Esophagus squamous epithelium (tissue), 5 donors: Measurements from ENCODE around the gene AGMO. TPM values are rescaled to one million over a fixed set of nuclear protein-coding genes. Genes with fewer than 3 reads are reported as not detected.
"Not testable (repeated sequence)": the region's sequence is repeated elsewhere in the genome, so short reads cannot be mapped to it uniquely, and the experiment has no call there.

Experiments
- DNase-seq: peaks from one replicate; lab custom pipeline; 2025; lab: John Stamatoyannopoulos, UW
- H3K27ac ChIP-seq, 4 donors: fragments of 200-600 bp; sonication (generic); one replicate each; pipeline ENCODE4 v1.5.1; 2016 to 2019; ENCODE audit warnings: mild to moderate bottlenecking in 1 of 4
- H3K27me3 ChIP-seq, 4 donors: fragments of 200-600 bp; sonication (generic); 1 replicate in 3 of 4; 2 replicates in 1 of 4; pipeline versions ENCODE4 v1.5.1 to v1.6.0; 2017 to 2021; ENCODE audit warnings: antibody characterized with exemption in 1 of 4
- H3K36me3 ChIP-seq, 3 donors: fragments of 200-600 bp; sonication (generic); one replicate each; pipeline ENCODE4 v1.5.1; 2016 to 2019
- H3K4me1 ChIP-seq, 3 donors: fragments of 200-600 bp; sonication (generic); one replicate each; pipeline ENCODE4 v1.5.1; 2017 to 2019
- H3K4me3 ChIP-seq, 4 donors: fragments of 200-600 bp; sonication (generic); 1 replicate in 3 of 4; 2 replicates in 1 of 4; pipeline ENCODE4 v1.5.1; 2016 to 2019; ENCODE audit warnings: mild to moderate bottlenecking in 2 of 4, moderate library complexity in 1 of 4
- H3K9me3 ChIP-seq, 3 donors: fragments of 200-600 bp; sonication (generic); one replicate each; pipeline ENCODE4 v1.5.1; 2016 to 2019
- CTCF ChIP-seq, 6 experiments: fragments of 450-650 bp in 4 of 6; fragments of 200-600 bp in 2 of 6; sonication (generic) in 2 of 6; IDR thresholded peaks; one replicate each; pipeline ENCODE4 v1.5.1; 2016 to 2019; ENCODE audit warnings: antibody characterized with exemption in 6 of 6, mild to moderate bottlenecking in 4 of 6, moderate library complexity in 4 of 6
- POLR2A ChIP-seq, 4 donors: fragments of 450-650 bp; IDR thresholded peaks; one replicate each; pipeline ENCODE4 v1.6.1; 2017; ENCODE audit warnings: antibody characterized with exemption in 4 of 4, mild to moderate bottlenecking in 4 of 4, moderate library complexity in 3 of 4
- WGBS, 2 donors: methylation state at CpG; one replicate each; pipeline ENCODE4 v1.1.5; 2018; 5-methylcytosine and 5-hydroxymethylcytosine counted together
- intact Hi-C: fragments of 100-400 bp; cut with DNase I; formaldehyde crosslinking; loops from one replicate; pipeline ENCODE4 v1.15.0; 2022
- total RNA-seq, 4 donors: library from RNA; depleted of rRNA; stranded (reverse); fragments of >200 nt; gene quantifications; one replicate each; pipeline ENCODE4 v1.1.0, GENCODE V29; 2016
- donor health status: DM: yes; HTN: yes; CAD: no.

Gene AGMO
- total RNA-seq, 4 donors from 2014 or later = 0.38 to 0.53 TPM; not detected in 2

- Histone ChIP-seq H3K4me1 (peaks cover 0 to 4% (median 0%) of the 10 kb centered on the region in 3 donors), H3K27me3 (no peaks in the 10 kb centered on the region), H3K36me3 (no peaks in the 10 kb centered on the region), H3K9me3 (no peaks in the 10 kb centered on the region), H3K4me3 (no peak overlapping the region), H3K27ac (no peak overlapping the region)
- WGBS, 2 donors = 74 to 87% methylated on average over 1 of the region's 1 CpG
- DNase-seq = no peak
- intact Hi-C loops = no loop called here
- TF ChIP-seq CTCF (IDR thresholded peaks at IDR 0.05) (no peak), POLR2A (IDR thresholded peaks at IDR 0.05) (no peak)
These were observed 7.7 kb downstream of the AGMO start for GRCh38 chr7:15554081-15554480.

GRCh38 chr7:15547320-15547719 is 14.5 kb downstream of the AGMO start:
- peak overlapping the region in 1 of 4 donors; percentile 21 for H3K4me3 ChIP-seq
- DNase-seq, H3K9me3 ChIP-seq, H3K27me3 ChIP-seq, H3K27ac ChIP-seq, H3K4me1 ChIP-seq, H3K36me3 ChIP-seq, intact Hi-C loops: not testable (repeated sequence)
- WGBS, 2 donors = 86 to 96% methylated on average over 17 to 22 of the region's 29 CpGs

GRCh38 chr7:15546272-15546792 is 15.5 kb downstream of the AGMO start:
- DNase-seq = no peak
- TF ChIP-seq POLR2A (IDR thresholded peaks at IDR 0.05) = no peak
- no peak for TF ChIP-seq CTCF (IDR thresholded peaks at IDR 0.05)
- Histone ChIP-seq H3K27me3 (no peaks in the 10 kb centered on the region), H3K9me3 (no peaks in the 10 kb centered on the region), H3K36me3 (no peaks in the 10 kb centered on the region), H3K4me3 (no peak overlapping the region), H3K27ac (no peak overlapping the region), H3K4me1 (no peaks in the 10 kb centered on the region)
- intact Hi-C loops = no loop called here
- WGBS, 2 donors = 88 to 93% methylated on average over 2 of the region's 2 CpGs

GRCh38 chr7:15544050-15544449 is 17.8 kb downstream of the AGMO start:
- intact Hi-C loops = no loop called here
- no peak for DNase-seq
- Histone ChIP-seq H3K27me3 (no peaks in the 10 kb centered on the region), H3K4me3 (no peak overlapping the region), H3K27ac (no peak overlapping the region), H3K9me3 (no peaks in the 10 kb centered on the region), H3K36me3 (no peaks in the 10 kb centered on the region), H3K4me1 (no peaks in the 10 kb centered on the region)
- no peak for TF ChIP-seq CTCF (IDR thresholded peaks at IDR 0.05)
- no peak for TF ChIP-seq POLR2A (IDR thresholded peaks at IDR 0.05)
- WGBS, 2 donors = 60 to 84% methylated on average over 2 of the region's 2 CpGs

GRCh38 chr7:15543256-15543655 is 18.6 kb downstream of the AGMO start:
- Histone ChIP-seq H3K27ac (no peak overlapping the region), H3K4me1 (no peaks in the 10 kb centered on the region), H3K9me3 (no peaks in the 10 kb centered on the region), H3K4me3 (no peak overlapping the region), H3K27me3 (no peaks in the 10 kb centered on the region), H3K36me3 (no peaks in the 10 kb centered on the region)
- intact Hi-C loops = no loop called here
- 77 to 87% methylated on average over 1 of the region's 1 CpG for WGBS, 2 donors
- no peak for TF ChIP-seq CTCF (IDR thresholded peaks at IDR 0.05)
- no peak for TF ChIP-seq POLR2A (IDR thresholded peaks at IDR 0.05)
- DNase-seq = no peak

GRCh38 chr7:15527648-15528047 is 34.2 kb downstream of the AGMO start:
- no peak overlapping the region for H3K27ac ChIP-seq
- H3K36me3 ChIP-seq = no peaks in the 10 kb centered on the region
- H3K27me3 ChIP-seq = no peaks in the 10 kb centered on the region
- H3K9me3 ChIP-seq = no peaks in the 10 kb centered on the region
- no peak for TF ChIP-seq CTCF (IDR thresholded peaks at IDR 0.05)
- no peak for TF ChIP-seq POLR2A (IDR thresholded peaks at IDR 0.05)
- no peak overlapping the region for H3K4me3 ChIP-seq
- intact Hi-C loops = no loop called here
- no peaks in the 10 kb centered on the region for H3K4me1 ChIP-seq
- no peak for DNase-seq
